Measurements from ENCODE around the gene PRSS16. TPM values are rescaled to one million over a fixed set of nuclear protein-coding genes. Genes with fewer than 3 reads are reported as not detected.

PRSS16 gene
- total and polyA plus RNA-seq, 2 donors (not counting 3 experiments of a cell fraction or from before 2014, with no cell fraction given): not detected

- TF ChIP-seq CTCF (IDR thresholded peaks at IDR 0.05; ENCODE audit: extremely low read depth in 1 of 2, insufficient read depth in 1 of 2, low read depth in 1 of 2, low read length in 2 of 2) (no peak), JUN (IDR thresholded peaks at IDR 0.05; ENCODE audit: borderline replicate concordance, insufficient read depth, insufficient read length, low read depth) (no peak), MAX (IDR thresholded peaks at IDR 0.05; ENCODE audit: insufficient read depth, insufficient read length) (no peak), FOS (IDR thresholded peaks at IDR 0.05; ENCODE audit: borderline replicate concordance, insufficient read depth, low read length) (no peak), POLR2AphosphoS5 (IDR thresholded peaks at IDR 0.05; ENCODE audit: insufficient read depth, low read depth, low read length) (no peak), MYC (IDR thresholded peaks at IDR 0.05; ENCODE audit: low read depth, low read length) (no peak), POLR2A (IDR thresholded peaks at IDR 0.05; ENCODE audit: low read depth, low read length) (no peak), GATA2 (IDR thresholded peaks at IDR 0.05; ENCODE audit: insufficient read depth, insufficient read length, low read depth, low read length) (no peak), EZH2 (IDR thresholded peaks at IDR 0.05; ENCODE audit: borderline replicate concordance, low read depth, low read length, severe bottlenecking) (no peak)
- Histone ChIP-seq H3K27me3 (ENCODE audit: control insufficient read depth in 2 of 2, insufficient read depth in 2 of 2, low read length in 2 of 2) (peaks cover 42 to 49% of the 10 kb centered on the region in 2 experiments), H3K9me3 (replicated peaks; ENCODE audit: control insufficient read depth, insufficient read depth, low read length) (no peaks in the 10 kb centered on the region), H3K9ac (replicated peaks; ENCODE audit: extremely low read depth, insufficient read depth, low read length) (no peak overlapping the region), H4K20me1 (replicated peaks; ENCODE audit: control insufficient read depth, extremely low read depth, insufficient read depth, low read length) (no peaks in the 10 kb centered on the region), H3K36me3 (ENCODE audit: control insufficient read depth in 2 of 2, extremely low read depth in 1 of 2, insufficient read depth in 2 of 2, low read length in 2 of 2) (no peaks in the 10 kb centered on the region), H3K4me2 (ENCODE audit: insufficient read depth, low read length) (no peak overlapping the region), H3K4me1 (ENCODE audit: control insufficient read depth, extremely low read depth, insufficient read depth, low read length) (peaks cover 5% of the 10 kb centered on the region), H3K9me1 (replicated peaks; ENCODE audit: control insufficient read depth, extremely low read depth, insufficient read depth, low read length) (peaks cover 3% of the 10 kb centered on the region), H3K27ac (ENCODE audit: insufficient read depth, low read depth, low read length) (no peak overlapping the region), H2AFZ (ENCODE audit: low read depth, low read length) (no peak overlapping the region), H3K4me3 (replicated peaks in 1 of 3; ENCODE audit: insufficient read depth in 1 of 3, low read depth in 1 of 3, low read length in 3 of 3) (no peak overlapping the region), H3K79me2 (ENCODE audit: control insufficient read depth, insufficient read depth, low read length) (no peaks in the 10 kb centered on the region)
- ChIA-PET CTCF (no interaction called here), POLR2A (no interaction called here)
- DNase-seq (ENCODE audit: low read depth, low spot score): no peak
- no TSS peak for BruUV-seq (replicated peaks)
- dilution Hi-C loops (cut with MboI; ENCODE audit: extremely low pct_ligation_motif_present, low sequenced_read_pairs) (no loop called here), intact Hi-C loops (cut with micrococcal nuclease) (no loop called here)
- no peak for FAIRE-seq
Measured at GRCh38 chr6:27248783-27249182, 1.3 kb downstream of the PRSS16 start.

Measured in endothelial cell of umbilical vein (primary cell).